K562 (cell line): ENCODE results near the gene PIH1D1. TPM values are rescaled to one million over a fixed set of nuclear protein-coding genes. Genes with fewer than 3 reads are reported as not detected.

Experiments
- ATAC-seq: fragments of 200-7000 bp; cut with Tn5 transposase; 3 replicates; pipeline ENCODE4 v1.9.1; 2020; ENCODE audit warnings: moderate library complexity
- BruUV-seq: library from RNA; stranded (reverse); fragments of 400-500 nt; replicated peaks from 2 replicates; lab custom pipeline; 2021; lab: Mats Ljungman, UMichigan
- CTCF ChIA-PET: fragments of 300-600 bp; formaldehyde crosslinking; extraction: SDS; loops from one replicate; lab custom pipeline; 2021; ENCODE audit warnings: low intra/inter-chr PET ratio; lab: Yijun Ruan, JAX
- POLR2A ChIA-PET: fragments of 300-600, 350-650 bp; sonication (Branson Sonifier 250); formaldehyde crosslinking; extraction: SDS; loops from one replicate; lab custom pipeline; 2021; ENCODE audit warnings: antibody characterized with exemption, inconsistent platforms; lab: Yijun Ruan, JAX
- DNase-seq, 4 experiments: peaks; one replicate each; pipeline versions ENCODE4 v3.0.0 to v3.0.0-alpha.2; 2011 to 2018; ENCODE audit warnings: low spot score in 3 of 4, mixed read lengths in 3 of 4; ENCODE audit errors: extremely low read depth in 1 of 4
- FAIRE-seq: peaks from 2 replicates; lab custom pipeline; 2011; peaks lifted over from hg19 to GRCh38; lab: Jason Lieb, UNC
- H2AFZ ChIP-seq: 2 replicates; pipeline ENCODE4 v1.6.0; 2011; ENCODE audit warnings: low read depth, low read length, control low read depth, inconsistent platforms
- H3K27ac ChIP-seq: fragments of 200-600 bp; 3 replicates; pipeline ENCODE4 v1.8.0; 2011; ENCODE audit warnings: low read depth, mild to moderate bottlenecking, control low read depth, inconsistent platforms, low read length, moderate library complexity, mixed read lengths; ENCODE audit errors: extremely low read depth
- H3K27me3 ChIP-seq, 2 experiments: fragments of 300-600 bp in 1 of 2; 2 replicates in 1 of 2; 3 replicates in 1 of 2; pipeline versions ENCODE4 v1.6.0 to v1.8.0; 2011; ENCODE audit warnings: inconsistent platforms in 2 of 2, low read length in 2 of 2, mild to moderate bottlenecking in 1 of 2, mixed read lengths in 1 of 2, moderate library complexity in 1 of 2; ENCODE audit not compliant: control insufficient read depth in 2 of 2, insufficient read depth in 2 of 2
- H3K36me3 ChIP-seq: fragments of 300-600 bp; 3 replicates; pipeline ENCODE4 v1.8.0; 2011; ENCODE audit warnings: mild to moderate bottlenecking, low read length, inconsistent platforms; ENCODE audit not compliant: control insufficient read depth, insufficient read depth
- H3K4me1 ChIP-seq, 2 experiments: fragments of 200-600 bp in 1 of 2; replicated peaks in 1 of 2; 2 replicates in 1 of 2; 3 replicates in 1 of 2; pipeline versions ENCODE4 v1.5.1 to v1.8.0; 2011; ENCODE audit warnings: inconsistent platforms in 2 of 2, low read length in 2 of 2, mild to moderate bottlenecking in 1 of 2, mixed read lengths in 1 of 2, moderate library complexity in 1 of 2; ENCODE audit not compliant: control insufficient read depth in 2 of 2, insufficient read depth in 2 of 2
- H3K4me2 ChIP-seq: 2 replicates; pipeline ENCODE4 v1.6.1; 2011; ENCODE audit warnings: low read length, control low read depth, inconsistent platforms, mixed read lengths; ENCODE audit not compliant: insufficient read depth
- H3K4me3 ChIP-seq: fragments of 200-600 bp; sonication (generic), shearing (Covaris generic); 2 replicates; pipeline ENCODE4 v1.5.1; 2016; ENCODE audit warnings: control low read depth, inconsistent platforms
- H3K79me2 ChIP-seq: fragments of 200-600 bp; 3 replicates; pipeline ENCODE4 v1.8.0; 2011; ENCODE audit warnings: low read length, inconsistent platforms; ENCODE audit not compliant: control insufficient read depth, insufficient read depth
- H3K9ac ChIP-seq, 2 experiments: 2 replicates each; pipeline versions ENCODE4 v1.6.0 to v1.6.1; 2011; ENCODE audit warnings: low read depth in 2 of 2, low read length in 2 of 2, control low read depth in 1 of 2, inconsistent platforms in 1 of 2, mild to moderate bottlenecking in 1 of 2, mixed read lengths in 1 of 2; ENCODE audit not compliant: insufficient read depth in 1 of 2
- H3K9me1 ChIP-seq: one replicate; pipeline ENCODE4 v1.6.0; 2011; ENCODE audit warnings: inconsistent platforms, mild to moderate bottlenecking, low read length, moderate library complexity; ENCODE audit not compliant: control insufficient read depth, insufficient read depth
- H3K9me3 ChIP-seq: replicated peaks from 2 replicates; pipeline ENCODE4 v1.5.1; 2011; ENCODE audit warnings: low read depth, low read length, inconsistent platforms; ENCODE audit not compliant: control insufficient read depth, insufficient read depth
- H4K20me1 ChIP-seq: replicated peaks from 2 replicates; pipeline ENCODE4 v1.6.1; 2011; ENCODE audit warnings: low read length, inconsistent platforms, mixed read lengths; ENCODE audit not compliant: control insufficient read depth, insufficient read depth
- FOXP4 ChIP-seq: sonication (generic); formaldehyde crosslinking; IDR thresholded peaks from 2 replicates; pipeline ENCODE4 v1.8.0; 2022; ENCODE audit warnings: mild to moderate bottlenecking, missing genetic modification reagents, borderline replicate concordance
- HNRNPLL ChIP-seq: fragments of 200-400 bp; formaldehyde crosslinking; IDR thresholded peaks from 2 replicates; pipeline ENCODE4 v1.6.1; 2017; ENCODE audit warnings: low read length, low read depth, mild to moderate bottlenecking; ENCODE audit not compliant: poor library complexity, severe bottlenecking
- RBM14 ChIP-seq: fragments of 200-400 bp; formaldehyde crosslinking; IDR thresholded peaks from 2 replicates; pipeline ENCODE4 v1.6.1; 2018; ENCODE audit warnings: low read depth, mild to moderate bottlenecking, low read length, moderate library complexity, borderline replicate concordance; ENCODE audit not compliant: insufficient read depth
- XRCC3 ChIP-seq: fragments of 450-650 bp; IDR thresholded peaks from 2 replicates; pipeline ENCODE4 v1.6.1; 2017; ENCODE audit warnings: mild to moderate bottlenecking, moderate library complexity
- ZBTB33 ChIP-seq: sonication (generic); formaldehyde crosslinking; IDR thresholded peaks from 2 replicates; pipeline ENCODE4 v1.8.1; 2023; ENCODE audit warnings: mild to moderate bottlenecking, missing genetic modification reagents
- WGBS: fragments of 100-300 bp; shearing (Covaris generic); methylation state at CpG from one replicate; pipeline ENCODE4 v1.1.6; 2016; ENCODE audit warnings: low coverage, mixed read lengths; ENCODE audit not compliant: insufficient coverage; ENCODE audit errors: missing lambda C conversion rate; 5-methylcytosine and 5-hydroxymethylcytosine counted together
- in situ Hi-C: fragments of 300-500 bp; cut with MboI; formaldehyde crosslinking; loops from 4 replicates; pipeline ENCODE4 v1.15.0; 2018; ENCODE audit warnings: inconsistent platforms, mixed read lengths
- intact Hi-C: fragments of 100-400 bp; cut with micrococcal nuclease; formaldehyde crosslinking; loops from 2 replicates; pipeline ENCODE4 v1.14.2; 2022
- polyA plus RNA-seq, 8 experiments: library from polyadenylated mRNA; depleted of rRNA in 4 of 8; stranded (reverse) in 5 of 8; unstranded in 3 of 8; fragments of >200 nt; fragmentation: Nextera tagmentation in 2 of 8; fragmentation: Illumina TruSeq in 1 of 8; extraction: Ambion mirVana in 2 of 8; extraction: Trizol in 1 of 8; gene quantifications; 2 replicates each; pipeline versions ENCODE4 v1.2.1 to v1.2.3, GENCODE V29; 2011 to 2014; ENCODE audit warnings: inconsistent platforms in 1 of 8, missing spikeins in 1 of 8
- total RNA-seq, 7 experiments: library from RNA; depleted of rRNA in 6 of 7; stranded (reverse); fragments of >200 nt in 6 of 7; fragmentation: Illumina TruSeq in 2 of 7; extraction: Trizol in 2 of 7; gene quantifications; 2 replicates each; pipeline versions ENCODE4 v1.2.1 to v1.2.3, GENCODE V29; 2011 to 2021; ENCODE audit warnings: low replicate concordance in 1 of 7

Gene PIH1D1
- total and polyA plus RNA-seq, 9 of the 15 experiments (the other 6 are each of a cell fraction or from before 2014, with no cell fraction given) = 26.5 to 224 (median 137) TPM

- ChIA-PET POLR2A (interaction anchor here (1.0 to 1.6 kb wide), 3 partner anchors 8 to 21 kb away, joined by 4 to 14 read pairs (median 5); partner anchors contain the start of gene SLC17A7), CTCF (no interaction called here)
- no peak overlapping the region for H3K27ac ChIP-seq
- H3K9me1 ChIP-seq = no peaks in the 10 kb centered on the region
- TF ChIP-seq XRCC3 (no peak), HNRNPLL (no peak), RBM14 (0 out of 2 replicates have a peak, but pooled peaks have one; percentile 54), FOXP4 (0 out of 2 replicates have a peak, but pooled peaks have one; percentile 41), ZBTB33 (CRISPR knock-in tag) (peak; percentile 74; the same call in 1 of the 2 replicates)
- no peaks in the 10 kb centered on the region; the same call in 2 of the 3 replicates for H3K36me3 ChIP-seq
- peaks cover 37 to 78% of the 10 kb centered on the region in 2 experiments for H3K4me1 ChIP-seq
- no peak for DNase-seq
- no peak for ATAC-seq
- intact Hi-C loops = no loop called here
- no TSS peak for BruUV-seq
- H3K27me3 ChIP-seq = no peaks in the 10 kb centered on the region
- peaks cover 9% of the 10 kb centered on the region for H3K79me2 ChIP-seq
- H3K9me3 ChIP-seq = no peaks in the 10 kb centered on the region
- H3K4me2 ChIP-seq = no peak overlapping the region
- H3K4me3 ChIP-seq = no peak overlapping the region
- H3K9ac ChIP-seq = no peak overlapping the region
- H4K20me1 ChIP-seq = no peaks in the 10 kb centered on the region
- no peak for FAIRE-seq
- H2AFZ ChIP-seq = no peak overlapping the region
- 76% methylated on average over 45 of the region's 63 CpGs for WGBS
- in situ Hi-C loops = no loop called here
Observed at GRCh38 chr19:49432141-49433073, 19.2 kb downstream of the PIH1D1 start.
